NCI-H226 (cell line): ENCODE measurements around the gene AKAP13.

ENCODE experiments used
- DNase-seq: peaks from one replicate; pipeline ENCODE4 v3.0.0-alpha.2; 2015

The AKAP13 gene

DNA sequence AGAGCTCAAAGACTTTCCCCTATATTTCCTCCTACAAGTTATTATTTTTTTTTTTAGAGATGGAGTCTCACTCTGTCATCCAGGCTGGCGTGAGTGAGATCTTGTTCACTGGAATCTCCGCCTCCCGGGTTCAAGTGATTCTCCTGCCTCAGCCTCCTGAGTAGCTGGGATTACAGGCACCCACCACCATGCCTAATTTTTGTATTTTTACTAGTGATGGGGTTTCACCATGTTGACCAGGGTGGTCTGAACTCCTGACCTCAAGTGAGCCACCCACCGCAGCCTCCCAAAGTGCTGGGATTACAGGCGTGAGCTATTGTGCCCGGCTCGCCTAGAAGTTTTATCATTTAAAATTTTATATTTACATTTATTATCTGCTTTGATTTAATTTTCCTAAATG lies 5.9 kb downstream of the AKAP13 start:
- no peak for DNase-seq

- DNase-seq: no peak
Observed at GRCh38 chr15:85388566-85389305, 8.3 kb downstream of the AKAP13 start.

- DNase-seq: no peak
Observed at GRCh38 chr15:85389306-85389650, 8.9 kb downstream of the AKAP13 start.

DNA sequence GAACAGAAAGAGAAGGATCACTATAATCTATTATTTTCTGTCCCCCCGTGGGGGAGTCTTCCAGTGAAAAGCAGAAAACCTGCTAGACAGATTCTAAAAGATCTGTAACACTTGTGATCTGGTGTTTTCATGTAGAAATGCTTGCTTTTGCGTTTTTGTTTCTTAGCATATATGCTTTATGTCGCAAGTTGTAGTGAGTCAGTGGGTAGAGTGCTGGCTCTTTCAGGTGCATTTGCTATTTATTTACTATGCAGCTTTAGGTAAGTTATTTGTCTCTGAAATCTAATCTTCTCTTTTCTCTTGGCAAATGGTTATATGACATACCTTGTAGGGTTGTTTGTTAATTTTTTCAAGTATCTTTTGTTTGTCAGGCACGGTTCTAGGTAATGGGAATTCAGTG lies 9.4 kb downstream of the AKAP13 start:
- no peak for DNase-seq

DNA sequence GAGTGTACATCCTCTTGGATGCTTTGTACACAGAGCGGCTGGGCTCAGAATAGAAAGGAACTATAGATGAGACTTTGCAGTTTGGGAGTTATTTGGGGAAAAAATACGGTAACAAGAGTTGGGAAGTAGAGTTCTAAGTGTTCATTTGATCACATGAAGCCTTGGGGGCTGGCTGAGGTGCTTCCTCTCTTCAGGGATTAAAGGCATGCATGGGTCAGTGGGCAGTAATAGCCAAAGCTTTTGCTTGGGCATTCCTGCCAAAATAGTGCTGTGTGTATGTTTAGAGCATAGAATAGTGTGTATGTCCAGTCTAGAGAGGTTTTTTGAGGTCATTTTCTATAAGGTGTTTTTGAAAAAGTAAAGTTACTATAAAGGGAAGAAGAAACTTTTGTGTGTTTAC lies 12.8 kb downstream of the AKAP13 start:
- DNase-seq: no peak

DNA sequence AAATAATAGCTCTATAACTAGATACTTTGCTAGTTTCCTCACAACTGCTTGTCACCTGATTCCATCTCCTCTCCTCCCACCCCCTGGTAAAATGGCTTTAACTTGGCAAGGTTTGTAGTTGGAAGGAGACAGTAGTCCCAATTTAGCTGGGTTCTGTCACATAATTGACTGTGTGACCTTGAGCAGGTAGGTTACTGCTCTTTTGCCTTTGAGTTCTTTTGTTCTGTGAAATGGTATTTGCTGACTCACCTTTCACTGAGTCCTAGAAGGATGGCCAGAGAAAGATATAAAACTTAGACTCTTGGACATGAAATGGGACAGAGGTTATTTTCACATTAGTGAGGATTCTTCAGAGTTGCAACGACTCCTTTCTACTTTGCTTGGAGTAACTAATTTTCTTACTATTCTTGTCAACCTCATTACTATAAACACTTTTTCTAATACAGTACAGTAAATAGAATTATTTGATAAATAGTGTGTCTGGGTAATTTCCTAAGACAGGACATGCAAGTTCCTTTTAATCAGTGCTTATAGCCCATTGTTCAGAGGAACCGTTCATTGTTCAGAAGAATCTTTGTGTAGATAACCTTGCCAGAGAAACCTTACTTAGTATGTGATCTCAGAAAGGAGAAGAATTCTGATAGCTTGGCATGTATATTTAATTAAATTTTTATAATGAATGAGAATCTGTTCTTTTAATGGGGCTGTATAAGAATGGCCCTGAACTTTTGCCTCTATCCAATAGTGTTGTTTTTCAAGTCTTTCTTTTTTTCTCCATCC lies 14.3 kb downstream of the AKAP13 start:
- DNase-seq: peak; percentile 33

DNA sequence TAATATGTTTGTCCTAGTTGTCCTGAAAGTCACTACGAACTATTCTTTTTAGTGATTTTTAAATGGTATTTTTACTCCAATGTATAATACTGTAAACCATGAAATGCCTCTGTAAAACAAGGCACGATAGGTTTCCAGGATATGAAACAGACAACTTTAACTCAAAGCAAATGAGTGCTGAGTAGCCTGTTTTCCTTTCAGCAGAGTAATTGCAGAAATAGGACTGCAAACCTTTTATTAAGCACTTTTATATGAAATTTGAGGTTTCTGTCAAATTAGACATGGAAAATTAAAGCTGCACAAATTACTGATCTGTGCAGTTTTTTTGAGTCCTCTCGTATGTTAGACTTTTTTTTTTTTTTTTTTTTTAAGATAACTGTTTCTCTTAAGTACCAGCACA lies 16.2 kb downstream of the AKAP13 start:
- DNase-seq: no peak

DNA sequence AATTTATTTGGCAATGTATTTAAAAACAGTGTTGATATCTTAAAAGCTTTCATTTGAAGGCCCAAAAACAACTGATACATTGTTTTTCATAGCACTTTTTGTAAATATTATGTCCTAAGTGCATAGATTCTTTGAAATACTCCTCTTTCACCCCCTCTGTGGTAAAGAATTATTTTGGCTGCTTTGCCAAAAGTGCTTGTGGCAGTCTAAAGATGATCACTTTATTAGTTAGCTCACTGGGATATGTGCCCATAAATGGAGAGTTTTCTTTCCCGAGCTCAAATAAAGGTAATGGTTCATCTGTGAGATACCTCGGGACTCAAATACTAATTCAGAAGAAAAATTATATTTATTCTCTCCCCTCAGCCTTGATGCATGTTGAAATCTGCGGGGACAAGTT lies 16.7 kb downstream of the AKAP13 start:
- DNase-seq: no peak

GRCh38 chr15:85397926-85398325 lies 17.5 kb downstream of the AKAP13 start:
- DNase-seq: no peak

- no peak for DNase-seq
Observed at GRCh38 chr15:85398822-85399221, 18.4 kb downstream of the AKAP13 start.

DNA sequence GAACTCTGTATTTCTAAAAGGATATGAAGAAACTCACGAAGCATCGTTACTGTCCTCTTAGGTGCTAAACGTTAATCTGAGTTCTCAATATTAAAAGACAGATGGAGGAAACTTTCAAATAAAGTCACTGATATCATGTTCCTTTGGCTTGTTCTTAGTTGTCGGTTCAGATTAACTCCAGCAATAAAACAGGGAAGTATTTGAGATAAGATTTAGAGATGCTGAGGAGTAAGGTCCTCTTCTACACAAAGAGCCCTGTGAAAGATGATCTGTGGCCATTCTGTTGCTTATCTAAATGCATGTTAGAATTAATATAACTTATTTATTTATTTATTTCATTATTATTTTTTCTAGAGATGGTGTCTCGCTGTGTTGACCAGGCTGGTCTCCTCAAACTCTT lies 19.2 kb downstream of the AKAP13 start:
- DNase-seq: no peak

DNA sequence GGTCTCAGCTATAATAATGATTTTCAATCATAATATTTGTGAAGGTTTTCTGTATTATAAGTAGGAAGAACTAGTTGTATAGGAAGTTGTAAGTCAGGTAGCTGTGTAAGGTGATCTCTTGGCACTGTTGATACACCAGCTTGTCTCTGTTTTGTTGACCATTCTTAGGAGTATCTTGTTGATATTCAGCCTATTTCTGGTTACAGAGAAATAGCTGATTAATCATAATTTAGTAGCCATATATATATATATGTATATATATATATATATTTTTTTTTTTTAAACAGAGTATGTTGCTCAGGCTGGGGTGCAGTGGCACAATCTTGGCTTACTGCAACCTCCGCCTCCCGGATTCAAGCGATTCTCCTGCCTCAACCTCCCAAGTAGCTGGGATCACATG lies 20.2 kb downstream of the AKAP13 start:
- DNase-seq: no peak

DNA sequence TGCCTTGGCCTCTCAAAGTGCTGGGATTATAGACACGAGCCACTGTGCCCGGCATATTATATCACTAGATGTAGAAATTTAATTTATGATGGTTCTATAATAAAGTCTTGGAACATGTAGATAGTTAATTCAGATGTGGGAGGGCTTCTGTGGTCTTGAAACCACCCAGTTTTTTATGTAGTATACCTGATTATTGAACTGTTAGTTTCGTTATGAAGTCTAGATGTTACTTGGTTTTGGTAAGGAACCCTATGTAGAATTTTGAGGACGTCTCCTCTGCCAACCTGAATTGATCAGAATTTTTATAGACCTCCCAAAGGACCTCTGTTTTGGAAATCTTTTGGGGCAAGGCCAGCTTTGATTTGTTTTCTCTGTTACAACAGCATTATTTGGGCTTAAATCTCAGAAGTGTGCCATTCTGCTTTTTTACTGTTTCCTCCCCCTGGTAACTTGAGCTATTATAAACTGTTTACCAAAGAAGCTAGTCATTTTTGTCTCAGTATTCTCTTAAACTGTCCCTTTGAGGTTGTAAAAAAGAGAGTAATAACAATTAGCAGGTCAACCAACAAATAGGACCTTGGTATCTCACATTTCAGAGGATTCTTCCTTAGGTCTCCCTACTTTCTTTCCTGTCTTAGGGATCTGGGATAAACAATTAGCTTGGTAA lies 20.8 kb downstream of the AKAP13 start:
- no peak for DNase-seq

DNA sequence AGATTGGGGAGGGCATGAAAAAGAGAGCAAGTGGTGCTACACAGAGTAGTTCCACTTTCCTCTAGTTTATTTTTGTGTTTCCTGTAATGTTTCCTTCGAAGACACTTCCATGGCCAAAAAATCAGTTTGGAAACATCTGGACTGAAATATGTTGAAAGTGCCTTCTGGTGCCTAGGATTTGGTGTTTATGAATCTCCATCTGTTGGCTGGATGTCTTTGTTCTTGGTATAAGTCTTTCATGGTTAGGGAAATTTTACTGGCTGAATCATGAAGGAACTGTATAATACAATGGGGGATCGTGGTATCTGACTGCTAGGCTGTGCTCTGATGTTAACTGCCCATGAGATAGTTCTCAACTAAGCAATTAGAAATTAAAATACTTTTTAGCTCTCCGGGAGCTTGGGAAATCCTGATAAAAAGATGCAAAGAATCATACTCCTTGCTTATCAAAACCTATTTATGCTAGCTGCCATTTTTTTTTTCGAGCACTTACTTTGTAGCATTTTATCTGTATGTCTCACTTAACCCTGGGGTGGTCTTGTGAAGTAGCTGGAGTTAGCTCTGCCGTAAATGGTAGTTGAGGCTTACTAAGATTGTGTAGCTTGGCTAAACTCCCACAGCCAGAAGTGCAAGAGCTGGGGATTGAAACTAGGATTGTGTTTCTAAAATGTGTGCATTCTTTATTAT lies 21.9 kb downstream of the AKAP13 start:
- DNase-seq: no peak

DNA sequence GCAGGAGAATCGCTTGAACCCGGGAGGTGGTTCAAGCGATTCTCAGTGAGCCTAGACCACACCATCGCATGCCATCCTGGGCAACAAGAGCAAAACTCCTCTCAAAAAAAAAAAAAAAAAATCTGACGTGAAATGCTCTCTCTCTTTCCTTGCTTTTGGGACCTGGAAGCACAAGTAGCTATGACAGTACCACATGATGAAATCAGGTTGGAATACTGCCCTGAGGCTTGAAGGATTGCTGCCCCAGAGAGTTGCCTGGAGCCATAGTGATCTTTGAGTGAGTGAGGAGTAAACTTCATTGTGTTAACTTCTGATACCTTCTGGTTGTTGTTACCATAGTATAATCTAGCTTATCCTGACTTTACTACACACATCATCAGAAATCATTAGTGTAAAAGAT lies 23.3 kb downstream of the AKAP13 start:
- DNase-seq: peak; percentile 75

GRCh38 chr15:85404176-85404917 lies 23.9 kb downstream of the AKAP13 start:
- DNase-seq: no peak

DNA sequence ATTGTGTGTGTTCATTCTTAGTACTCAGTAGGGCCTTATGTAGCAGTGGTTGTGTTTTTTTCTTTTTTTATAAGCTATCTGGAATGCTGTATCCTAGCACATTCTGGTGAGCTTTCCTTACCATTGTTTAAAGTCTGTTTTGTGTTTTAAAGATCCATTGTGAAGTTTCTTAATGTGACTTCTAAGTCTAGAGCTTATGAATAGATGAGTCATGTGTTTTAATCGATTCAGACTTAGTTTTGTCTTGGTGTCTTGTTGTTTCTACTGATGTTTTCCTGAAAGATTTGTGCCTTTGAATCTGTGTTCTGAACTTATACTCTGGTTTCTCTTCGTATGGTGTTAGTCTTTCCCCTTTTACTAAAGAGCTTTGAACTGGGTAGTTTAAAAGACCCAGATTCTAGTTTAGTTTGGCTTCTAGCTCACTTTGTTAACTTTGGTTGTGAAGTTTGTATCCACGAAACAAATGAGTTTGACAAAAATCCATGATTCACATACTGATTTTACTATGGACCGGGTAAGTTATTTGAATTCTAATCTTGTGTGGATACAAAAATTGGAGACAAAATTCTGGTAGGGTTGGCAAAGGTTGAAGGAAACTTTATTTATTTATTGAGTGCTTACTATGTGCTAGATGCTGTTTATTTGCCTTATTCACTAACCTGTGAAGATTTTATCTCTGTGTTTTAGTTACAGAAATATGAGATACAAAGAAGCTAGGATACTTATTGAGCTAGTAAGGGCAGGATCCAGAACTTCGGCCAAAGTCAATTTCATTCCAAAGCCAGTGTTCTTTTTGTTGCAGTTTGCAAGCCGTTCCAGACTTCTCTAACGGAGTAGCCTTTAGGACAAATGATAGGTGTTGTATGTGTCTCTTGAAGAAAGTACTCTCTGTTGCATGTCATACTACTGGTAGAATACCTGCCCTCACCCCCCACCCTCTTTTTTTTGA lies 24.8 kb downstream of the AKAP13 start:
- no peak for DNase-seq

- DNase-seq: peak; percentile 59
Observed at GRCh38 chr15:85406916-85407315, 26.5 kb downstream of the AKAP13 start.

DNA sequence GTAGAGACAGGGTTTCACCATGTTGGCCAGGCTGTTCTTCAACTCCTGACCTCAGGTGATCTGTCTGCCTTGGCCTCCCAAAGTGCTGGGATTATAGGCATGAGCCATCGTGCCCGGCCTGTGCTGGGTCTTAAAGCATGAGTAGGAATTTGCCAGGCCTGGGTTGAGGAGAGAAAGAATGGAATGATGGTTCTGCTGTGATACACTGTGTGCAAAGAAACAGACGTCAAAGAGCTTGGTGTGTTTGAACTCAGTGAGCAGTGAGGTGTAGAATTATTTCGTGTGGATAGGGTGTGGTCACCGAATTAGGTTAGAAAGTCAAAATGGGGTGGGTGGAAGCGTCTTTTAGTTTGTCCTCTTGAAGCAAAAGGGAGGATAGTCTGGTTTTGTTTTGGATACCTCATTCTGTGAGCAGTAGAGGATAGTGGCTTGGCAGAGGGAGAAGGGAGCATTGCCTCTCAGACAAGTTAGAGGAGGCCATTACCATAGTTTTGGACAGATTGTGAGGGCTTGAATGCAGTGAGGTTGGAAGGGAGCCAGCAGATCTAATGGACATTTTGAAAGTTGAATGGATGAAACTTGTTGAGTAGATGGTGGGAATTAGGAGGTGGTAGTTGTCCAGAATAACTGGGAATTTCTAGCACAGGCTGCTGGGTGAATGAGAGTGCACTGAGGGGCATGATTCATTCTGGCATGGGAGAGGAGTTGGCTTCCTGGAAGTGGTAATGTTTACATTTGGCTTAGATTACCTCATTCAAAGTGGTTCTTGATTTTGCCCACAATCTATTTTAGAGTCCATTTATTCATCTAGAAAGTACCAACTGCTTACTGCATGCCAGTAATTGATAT lies 27.2 kb downstream of the AKAP13 start:
- peak; percentile 95 for DNase-seq

DNA sequence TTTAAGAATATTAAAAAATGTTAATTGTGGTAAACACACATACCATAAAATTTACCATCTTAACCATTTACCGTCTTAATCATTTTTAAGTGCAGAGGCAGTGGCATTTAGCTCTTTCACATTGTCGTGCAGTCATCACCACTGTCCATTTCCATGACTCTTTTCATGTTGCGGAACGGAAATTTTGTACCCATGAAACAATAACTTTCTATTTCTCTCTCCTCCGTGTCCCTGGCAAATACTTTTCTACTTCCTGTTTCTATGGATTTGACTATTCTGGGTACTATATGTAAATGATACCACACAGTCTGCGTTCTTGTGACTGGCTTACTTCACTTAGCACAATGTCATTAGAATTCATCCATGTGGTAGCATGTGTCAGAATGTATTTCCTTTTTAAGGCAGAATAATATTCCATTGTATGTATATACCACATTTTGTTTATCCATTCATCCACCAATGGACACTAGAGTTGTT lies 27.9 kb downstream of the AKAP13 start:
- DNase-seq: no peak
